K562 (cell line): ENCODE results near the gene RAB25. TPM values are rescaled to one million over a fixed set of nuclear protein-coding genes. Genes with fewer than 3 reads are reported as not detected.

Experiments
- EGR1 ChIP-seq: fragments of 450-650 bp; conservative IDR thresholded peaks from 2 replicates; pipeline ENCODE4 v1.6.1; 2017; ENCODE audit warnings: mild to moderate bottlenecking
- FOXP1 ChIP-seq: sonication (generic); formaldehyde crosslinking; IDR thresholded peaks from 2 replicates; pipeline ENCODE4 v1.8.0; 2022; ENCODE audit warnings: mild to moderate bottlenecking, missing genetic modification reagents
- GMEB1 ChIP-seq: fragments of 250-450 bp; sonication (Bioruptor Pico); IDR thresholded peaks from 2 replicates; pipeline ENCODE4 v1.4.0; 2020; ENCODE audit warnings: mild to moderate bottlenecking
- HBP1 ChIP-seq: fragments of 450-650 bp; formaldehyde crosslinking; IDR thresholded peaks from 2 replicates; pipeline ENCODE4 v1.4.0; 2022; ENCODE audit warnings: missing genetic modification characterization
- HDAC2 ChIP-seq: fragments of 450-650 bp; IDR thresholded peaks from 2 replicates; pipeline ENCODE4 v1.6.1; 2016; ENCODE audit warnings: mild to moderate bottlenecking
- HINFP ChIP-seq: fragments of 450-650 bp; conservative IDR thresholded peaks from 2 replicates; pipeline ENCODE4 v1.6.1; 2016; ENCODE audit warnings: missing genetic modification characterization, low read depth, mild to moderate bottlenecking, control low read depth, missing compliant biosample characterization
- IRF2 ChIP-seq: sonication (generic); formaldehyde crosslinking; IDR thresholded peaks from 2 replicates; pipeline ENCODE4 v1.8.1; 2022; ENCODE audit warnings: mild to moderate bottlenecking, missing genetic modification reagents
- KAT2B ChIP-seq: IDR thresholded peaks from one replicate; pipeline ENCODE4 v1.6.1; 2012; ENCODE audit warnings: low read depth, mild to moderate bottlenecking, control low read depth, inconsistent platforms, low read length, moderate library complexity
- MAFK ChIP-seq: IDR thresholded peaks from 2 replicates; pipeline ENCODE4 v1.6.1; 2011; ENCODE audit warnings: low read length, improper control_type of control experiment
- MTA1 ChIP-seq: fragments of 450-650 bp; IDR thresholded peaks from 2 replicates; pipeline ENCODE4 v1.6.1; 2017; ENCODE audit warnings: borderline replicate concordance
- NCOR1 ChIP-seq: fragments of 450-650 bp; IDR thresholded peaks from 2 replicates; pipeline ENCODE4 v1.6.1; 2016; ENCODE audit warnings: mild to moderate bottlenecking, moderate library complexity
- PYGO2 ChIP-seq: fragments of 450-650 bp; IDR thresholded peaks from 2 replicates; pipeline ENCODE4 v1.6.1; 2016; ENCODE audit warnings: mild to moderate bottlenecking, missing genetic modification characterization, moderate library complexity, missing compliant biosample characterization
- RBM25 ChIP-seq: fragments of 200-400 bp; formaldehyde crosslinking; IDR thresholded peaks from 2 replicates; pipeline ENCODE4 v1.6.1; 2018; ENCODE audit warnings: low read length, low read depth, moderate library complexity; ENCODE audit not compliant: severe bottlenecking
- SNIP1 ChIP-seq: fragments of 450-650 bp; IDR thresholded peaks from 2 replicates; pipeline ENCODE4 v1.7.1; 2017; ENCODE audit warnings: low read depth, mild to moderate bottlenecking
- SREBF2 ChIP-seq: sonication (generic); formaldehyde crosslinking; IDR thresholded peaks from 2 replicates; pipeline ENCODE4 v1.4.0; 2020; ENCODE audit warnings: mild to moderate bottlenecking, missing genetic modification reagents
- SRSF9 ChIP-seq: fragments of 200-400 bp; formaldehyde crosslinking; IDR thresholded peaks from 2 replicates; pipeline ENCODE4 v1.6.1; 2017; ENCODE audit warnings: low read depth, low read length, borderline replicate concordance
- WHSC1 ChIP-seq: IDR thresholded peaks from one replicate; pipeline ENCODE4 v1.6.1; 2012; ENCODE audit warnings: low read length, control low read depth, inconsistent platforms
- XRCC3 ChIP-seq: fragments of 450-650 bp; IDR thresholded peaks from 2 replicates; pipeline ENCODE4 v1.6.1; 2017; ENCODE audit warnings: mild to moderate bottlenecking, moderate library complexity
- ZNF12 ChIP-seq: sonication (generic); formaldehyde crosslinking; IDR thresholded peaks from 2 replicates; pipeline ENCODE4 v1.4.0; 2020; ENCODE audit warnings: mild to moderate bottlenecking, missing genetic modification reagents
- ZNF217 ChIP-seq: sonication (generic); formaldehyde crosslinking; IDR thresholded peaks from 2 replicates; pipeline ENCODE4 v1.8.0; 2022; ENCODE audit warnings: mild to moderate bottlenecking, missing genetic modification reagents
- ZNF280B ChIP-seq: fragments of 250-450 bp; sonication (Bioruptor Pico); IDR thresholded peaks from 2 replicates; pipeline ENCODE4 v1.5.1; 2021; ENCODE audit warnings: mild to moderate bottlenecking
- ZNF583 ChIP-seq: fragments of 250-450 bp; sonication (Bioruptor Pico); IDR thresholded peaks from 2 replicates; pipeline ENCODE4 v1.4.0; 2020
- ZNF696 ChIP-seq: fragments of 250-450 bp; sonication (Bioruptor Pico); conservative IDR thresholded peaks from 2 replicates; pipeline ENCODE4 v1.4.0; 2020; ENCODE audit warnings: mild to moderate bottlenecking, moderate library complexity
- polyA plus RNA-seq, 8 experiments: library from polyadenylated mRNA; depleted of rRNA in 4 of 8; stranded (reverse) in 5 of 8; unstranded in 3 of 8; fragments of >200 nt; fragmentation: Nextera tagmentation in 2 of 8; fragmentation: Illumina TruSeq in 1 of 8; extraction: Ambion mirVana in 2 of 8; extraction: Trizol in 1 of 8; gene quantifications; 2 replicates each; pipeline versions ENCODE4 v1.2.1 to v1.2.3, GENCODE V29; 2011 to 2014; ENCODE audit warnings: inconsistent platforms in 1 of 8, missing spikeins in 1 of 8
- total RNA-seq, 7 experiments: library from RNA; depleted of rRNA in 6 of 7; stranded (reverse); fragments of >200 nt in 6 of 7; fragmentation: Illumina TruSeq in 2 of 7; extraction: Trizol in 2 of 7; gene quantifications; 2 replicates each; pipeline versions ENCODE4 v1.2.1 to v1.2.3, GENCODE V29; 2011 to 2021; ENCODE audit warnings: low replicate concordance in 1 of 7

RAB25 gene
- total and polyA plus RNA-seq, 9 of the 15 experiments (the other 6 are each of a cell fraction or from before 2014, with no cell fraction given) = 0.10 to 0.27 (median 0.13) TPM; not detected in 6

- TF ChIP-seq ZNF583 = no peak
- TF ChIP-seq HINFP (tag) = no peak
- no peak for TF ChIP-seq HBP1 (CRISPR knock-in tag)
- no peak for TF ChIP-seq PYGO2 (tag)
- no peak for TF ChIP-seq SNIP1
- peak; percentile 46 for TF ChIP-seq EGR1
- TF ChIP-seq KAT2B = no peak
- no peak for TF ChIP-seq IRF2 (CRISPR knock-in tag)
- peak; percentile 47; the same call in 1 of the 2 replicates for TF ChIP-seq MTA1
- TF ChIP-seq WHSC1 = no peak
- TF ChIP-seq ZNF280B (CRISPR knock-in tag) = no peak
- no peak for TF ChIP-seq RBM25
- TF ChIP-seq MAFK = no peak
- no peak for TF ChIP-seq FOXP1 (CRISPR knock-in tag)
- TF ChIP-seq ZNF12 (CRISPR knock-in tag) = no peak
- no peak for TF ChIP-seq ZNF217
- TF ChIP-seq HDAC2 = peak; percentile 89
- no peak for TF ChIP-seq NCOR1
- no peak for TF ChIP-seq ZNF696 (CRISPR knock-in tag)
- TF ChIP-seq SREBF2 (CRISPR knock-in tag) = no peak
- TF ChIP-seq SRSF9 = no peak
- no peak for TF ChIP-seq XRCC3
- no peak for TF ChIP-seq GMEB1 (CRISPR knock-in tag)
These were observed 7.8 kb upstream of the RAB25 start (continued) for GRCh38 chr1:156052862-156053767.
